Stimulated activated CD4-positive, alpha-beta T cell treated with anti-CD3 and anti-CD28 coated beads, Interleukin-2, amount 100 ng/mL, for 48 hours (primary cell): ENCODE results near the gene LCN2.

Source experiments
- DNase-seq, 2 donors: peaks; one replicate each; pipeline ENCODE4 v3.0.0-alpha.2; 2020

Gene LCN2

GRCh38 chr9:128115187-128116103, 33.8 kb upstream of the LCN2 start:
- no peak for DNase-seq

- no peak for DNase-seq
These were observed 32.9 kb upstream of the LCN2 start for GRCh38 chr9:128116104-128117083.

- peak; percentile 100 for DNase-seq
These were observed 31.4 kb upstream of the LCN2 start for GRCh38 chr9:128117613-128118471.

- DNase-seq: no peak
These were observed 30.8 kb upstream of the LCN2 start for GRCh38 chr9:128118472-128118857.

DNA sequence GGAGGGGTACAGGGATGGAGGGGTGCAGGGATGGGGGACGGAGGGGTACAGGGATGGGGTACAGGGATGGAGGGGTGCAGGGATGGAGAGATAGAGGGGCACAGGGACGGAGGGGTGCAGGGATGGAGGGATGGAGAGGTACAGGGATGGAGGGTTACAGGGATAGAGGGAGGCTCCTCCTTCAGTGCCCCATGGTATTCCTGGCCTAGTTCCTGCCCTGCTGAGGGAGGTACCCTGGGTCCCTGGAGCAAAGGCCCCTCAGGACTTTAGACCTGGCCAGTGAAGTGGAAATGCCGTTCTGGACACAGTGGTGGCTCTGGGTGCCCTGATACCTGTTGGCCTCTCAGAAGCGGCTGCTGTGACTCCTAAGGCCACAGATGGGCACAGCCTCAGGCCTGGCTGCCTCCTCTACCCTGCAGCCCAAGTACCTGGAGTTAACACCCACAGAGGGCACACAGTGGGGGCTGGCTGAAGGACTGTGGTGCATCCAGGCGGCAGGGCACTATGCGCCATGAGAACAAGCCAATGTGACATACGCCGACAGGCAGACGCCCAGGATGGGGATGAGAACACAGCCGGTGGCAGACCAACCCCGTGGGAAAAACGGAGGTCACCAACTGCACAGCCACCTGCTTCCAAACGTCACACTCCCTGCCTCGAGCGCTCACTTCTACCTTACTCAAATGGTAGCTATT, 30.1 kb upstream of the LCN2 start:
- DNase-seq: no peak

GRCh38 chr9:128120061-128120740, 29.1 kb upstream of the LCN2 start:
- no peak for DNase-seq

DNA sequence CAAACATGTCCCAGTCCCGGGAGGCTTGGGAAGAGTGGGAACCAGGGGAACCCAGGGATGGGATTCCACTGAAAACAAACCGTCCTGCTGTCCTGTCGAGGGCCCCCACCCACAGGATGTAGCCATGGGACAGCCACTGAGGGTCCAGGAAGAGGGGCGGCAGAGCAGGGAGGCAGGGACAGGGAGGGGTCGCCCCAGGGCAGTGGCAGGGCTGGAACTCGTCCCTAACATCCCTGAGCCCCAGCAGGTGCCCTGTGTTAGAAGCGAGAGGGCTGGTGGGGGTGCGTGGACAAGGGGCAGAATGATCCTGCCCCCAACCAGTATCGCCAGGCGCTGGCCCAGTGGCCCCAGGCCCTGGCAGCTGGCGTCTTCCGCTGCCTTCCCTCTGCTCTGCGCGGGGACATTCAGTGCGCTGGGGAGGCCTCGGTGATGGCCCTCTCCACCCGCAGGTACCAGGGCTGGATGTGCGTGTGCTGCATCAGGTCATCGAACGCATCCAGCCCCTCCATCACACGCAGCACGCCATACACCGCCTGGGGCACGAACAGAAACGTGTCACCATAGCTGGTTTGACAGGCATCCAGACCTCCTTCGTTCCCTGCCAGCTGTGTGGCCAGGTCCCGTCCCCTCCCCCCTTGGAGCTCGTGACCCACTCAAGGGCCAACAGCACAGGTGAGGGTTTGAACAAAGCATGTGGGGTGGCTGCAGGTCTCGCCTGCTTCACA, 28.4 kb upstream of the LCN2 start:
- no peak for DNase-seq

DNA sequence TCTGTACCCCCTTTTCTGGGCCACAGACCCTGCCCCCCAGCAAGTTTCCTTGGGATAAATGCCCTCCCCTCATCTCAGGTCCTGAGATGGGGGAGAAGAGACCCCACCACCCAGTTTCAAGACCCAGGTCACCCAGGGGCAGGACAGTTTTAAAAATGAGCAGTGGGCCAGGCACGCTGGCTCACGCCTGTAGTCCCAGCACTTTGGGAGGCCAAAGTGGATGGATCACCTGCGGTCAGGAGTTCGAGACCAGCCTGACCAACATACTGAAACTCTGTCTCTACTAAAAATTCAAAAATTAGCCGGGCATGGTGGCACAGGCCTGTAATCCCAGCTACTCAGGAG, 27.8 kb upstream of the LCN2 start:
- DNase-seq: no peak

GRCh38 chr9:128121924-128122808, 27.1 kb upstream of the LCN2 start:
- no peak for DNase-seq

- DNase-seq: no peak
These were observed 26.5 kb upstream of the LCN2 start for GRCh38 chr9:128122809-128123175.

DNA sequence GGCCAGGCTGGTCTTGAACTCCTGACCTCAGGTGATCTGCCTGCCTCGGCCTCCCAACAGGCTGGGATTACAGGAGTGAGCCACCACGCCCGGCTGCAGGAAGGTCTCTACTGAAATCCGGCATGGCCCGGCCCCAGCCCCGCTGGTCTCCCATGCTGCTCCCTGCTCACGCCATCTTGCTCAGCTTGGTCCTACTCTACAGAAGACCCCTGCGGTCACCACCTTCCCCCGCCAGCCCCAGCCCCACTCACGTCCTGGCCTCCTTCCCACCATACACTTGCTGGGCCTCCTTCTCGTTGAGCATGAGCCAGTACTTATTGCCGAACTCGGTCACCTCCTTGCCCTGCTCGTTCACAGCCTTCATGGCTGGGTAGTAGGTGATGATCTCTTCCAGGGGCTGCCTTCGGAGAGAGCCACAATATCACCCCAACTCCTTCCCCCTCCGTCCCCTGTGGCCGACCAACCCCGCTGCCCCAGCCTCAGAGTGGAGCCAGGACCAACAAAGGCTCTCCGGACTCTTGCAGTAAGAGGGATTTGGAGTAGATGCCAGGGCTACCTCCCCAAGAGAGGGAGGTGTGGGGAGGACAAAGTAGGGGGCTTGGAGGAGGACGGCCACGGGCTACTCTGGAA, 25.7 kb upstream of the LCN2 start:
- DNase-seq: no peak

GRCh38 chr9:128124451-128124850, 24.8 kb upstream of the LCN2 start:
- no peak for DNase-seq

GRCh38 chr9:128124873-128125579, 24.2 kb upstream of the LCN2 start:
- DNase-seq: peak in 1 of 2 donors; percentile 44

DNA sequence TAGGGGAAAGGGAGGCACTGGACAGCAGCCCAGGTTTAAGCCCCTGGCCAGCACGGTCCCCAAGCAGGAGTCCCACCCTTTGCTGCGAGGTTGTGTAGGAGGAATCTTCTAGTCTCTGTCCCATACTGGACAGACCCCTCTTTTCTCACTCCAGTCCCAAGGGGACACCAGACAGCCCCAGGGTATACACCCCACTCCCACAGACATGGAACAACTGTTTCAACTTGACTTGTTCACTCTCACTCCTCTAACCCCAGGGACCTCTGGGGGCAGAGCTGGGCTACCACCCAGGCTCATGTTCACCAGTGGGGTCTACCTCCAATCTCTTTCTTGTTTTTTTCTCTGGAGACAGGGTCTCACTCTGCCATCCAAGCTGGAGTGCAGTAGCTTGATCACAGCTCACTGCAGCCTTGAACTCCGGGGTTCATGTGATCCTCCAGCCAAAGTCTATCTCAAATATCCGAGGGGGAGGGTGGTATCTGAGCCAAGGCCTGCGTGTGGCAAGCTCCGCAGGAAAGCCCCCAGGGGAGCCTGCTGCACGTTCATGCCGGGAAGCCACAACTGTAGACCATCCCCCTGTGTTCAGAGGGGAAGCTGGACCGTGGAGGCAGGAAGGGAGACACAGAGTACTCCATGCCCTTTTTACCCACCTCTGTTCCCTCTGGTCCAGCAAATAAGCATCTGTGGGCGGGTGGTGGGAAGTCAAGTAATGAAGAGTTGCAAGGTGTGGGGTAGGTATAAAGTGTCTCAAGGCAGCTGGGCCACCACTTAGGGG, 23.5 kb upstream of the LCN2 start:
- DNase-seq: no peak

DNA sequence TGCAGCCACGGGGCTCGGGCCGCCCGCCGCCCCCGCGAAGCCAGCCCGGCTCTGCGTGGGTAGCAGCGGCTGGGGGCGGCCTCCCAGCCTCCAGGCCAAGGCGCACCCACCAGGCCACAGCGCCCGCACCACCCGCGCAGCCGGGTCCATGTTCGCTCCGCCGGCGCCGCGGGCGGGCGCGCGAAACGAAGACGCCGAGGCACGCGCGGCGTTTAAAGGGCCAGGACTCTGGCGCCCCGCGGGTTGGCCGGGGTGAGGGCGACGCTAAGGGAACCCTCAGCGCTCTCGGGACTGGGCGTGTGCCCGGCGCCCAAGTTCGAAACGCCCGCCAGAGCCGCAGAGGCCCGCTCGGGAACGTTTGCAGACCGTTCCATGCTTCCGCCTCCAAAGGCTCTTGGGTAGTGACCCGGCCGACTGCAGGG, 21.7 kb upstream of the LCN2 start, which contains the start of gene PTGES2:
Gene PTGES2 (minus strand): TSS at position 162 of the 422 bp plus-strand sequence. CDS start 12 bp downstream, at position 150.
- DNase-seq: peak; percentile 71 to 73

GRCh38 chr9:128127990-128128835, 21.0 kb upstream of the LCN2 start:
- peak; percentile 71 to 79 for DNase-seq
